H9 (cell line): ENCODE measurements around the gene EMC8. TPM values are rescaled to one million over a fixed set of nuclear protein-coding genes. Genes with fewer than 3 reads are reported as not detected.

Source experiments
- DNase-seq: peaks from one replicate; pipeline ENCODE4 v3.0.0-alpha.2; 2017
- H2AFZ ChIP-seq: one replicate; pipeline ENCODE4 v1.6.1; 2013; ENCODE audit warnings: mild to moderate bottlenecking, low read length, control low read depth, moderate library complexity
- H2AK5ac ChIP-seq: 2 replicates; pipeline ENCODE4 v1.6.1; 2013; ENCODE audit warnings: low read length, control low read depth, mixed read lengths; ENCODE audit not compliant: insufficient read length
- H2BK120ac ChIP-seq: one replicate; pipeline ENCODE4 v1.6.1; 2013; ENCODE audit warnings: low read depth, mild to moderate bottlenecking, low read length, control low read depth, inconsistent platforms; ENCODE audit not compliant: poor library complexity, severe bottlenecking
- H2BK12ac ChIP-seq: 2 replicates; pipeline ENCODE4 v1.6.1; 2013; ENCODE audit warnings: low read length, control low read depth, mixed read lengths, low read depth; ENCODE audit not compliant: insufficient read length
- H2BK15ac ChIP-seq: 2 replicates; pipeline ENCODE4 v1.6.1; 2013; ENCODE audit warnings: low read depth, low read length, control low read depth
- H2BK20ac ChIP-seq: one replicate; pipeline ENCODE4 v1.6.1; 2013; ENCODE audit warnings: low read depth, mild to moderate bottlenecking, low read length, control low read depth, inconsistent platforms; ENCODE audit not compliant: poor library complexity, severe bottlenecking
- H2BK5ac ChIP-seq: 2 replicates; pipeline ENCODE4 v1.6.1; 2013; ENCODE audit warnings: low read length, control low read depth, mixed read lengths; ENCODE audit not compliant: insufficient read length
- H3K14ac ChIP-seq: 2 replicates; pipeline ENCODE4 v1.6.1; 2013; ENCODE audit warnings: low read length, control low read depth; ENCODE audit not compliant: insufficient read depth
- H3K18ac ChIP-seq: 2 replicates; pipeline ENCODE4 v1.6.1; 2013; ENCODE audit warnings: low read depth, mild to moderate bottlenecking, mixed read lengths, low read length, control low read depth; ENCODE audit not compliant: insufficient read length
- H3K23ac ChIP-seq: 2 replicates; pipeline ENCODE4 v1.6.1; 2013; ENCODE audit warnings: low read length, control low read depth, mixed read lengths, low read depth; ENCODE audit not compliant: insufficient read length
- H3K23me2 ChIP-seq: 2 replicates; pipeline ENCODE4 v1.6.1; 2013; ENCODE audit warnings: low read depth, mild to moderate bottlenecking, mixed read lengths, low read length, control low read depth; ENCODE audit not compliant: insufficient read length, poor library complexity, severe bottlenecking
- H3K27ac ChIP-seq: 2 replicates; pipeline ENCODE4 v1.5.1; 2013; ENCODE audit warnings: low read length, control low read depth, mixed read lengths, low read depth; ENCODE audit not compliant: insufficient read length
- H3K27me3 ChIP-seq: 2 replicates; pipeline ENCODE4 v1.6.1; 2013; ENCODE audit warnings: low read length, control low read depth, inconsistent platforms; ENCODE audit not compliant: insufficient read depth
- H3K4ac ChIP-seq: 2 replicates; pipeline ENCODE4 v1.6.1; 2013; ENCODE audit warnings: low read depth, mild to moderate bottlenecking, control low read depth, inconsistent platforms, low read length, moderate library complexity
- H3K4me1 ChIP-seq: 2 replicates; pipeline ENCODE4 v1.6.1; 2013; ENCODE audit warnings: low read length, control low read depth, inconsistent platforms; ENCODE audit not compliant: insufficient read depth
- H3K4me2 ChIP-seq: 2 replicates; pipeline ENCODE4 v1.6.1; 2013; ENCODE audit warnings: low read length, control low read depth, mixed read lengths; ENCODE audit not compliant: insufficient read length, insufficient read depth
- H3K56ac ChIP-seq: 2 replicates; pipeline ENCODE4 v1.6.1; 2013; ENCODE audit warnings: low read depth, mild to moderate bottlenecking, mixed read lengths, low read length, control low read depth; ENCODE audit not compliant: insufficient read length
- H3K79me1 ChIP-seq: 2 replicates; pipeline ENCODE4 v1.6.1; 2013; ENCODE audit warnings: low read depth, mild to moderate bottlenecking, moderate library complexity, low read length, control low read depth, inconsistent platforms; ENCODE audit not compliant: insufficient read depth, poor library complexity, severe bottlenecking
- H3K79me2 ChIP-seq: 2 replicates; pipeline ENCODE4 v1.6.1; 2013; ENCODE audit warnings: low read length, control low read depth, inconsistent platforms; ENCODE audit not compliant: insufficient read depth
- H3K9ac ChIP-seq: 2 replicates; pipeline ENCODE4 v1.6.1; 2013; ENCODE audit warnings: low read length, control low read depth, mixed read lengths; ENCODE audit not compliant: insufficient read length; ENCODE audit errors: extremely low read depth
- H3K9me3 ChIP-seq: one replicate; pipeline ENCODE4 v1.6.1; 2013; ENCODE audit warnings: low read depth, low read length, inconsistent platforms; ENCODE audit not compliant: control insufficient read depth
- H3T11ph ChIP-seq: one replicate; pipeline ENCODE4 v1.6.1; 2013; ENCODE audit warnings: mild to moderate bottlenecking, low read length, control low read depth, inconsistent platforms
- H4K20me1 ChIP-seq: one replicate; pipeline ENCODE4 v1.6.1; 2013; ENCODE audit not compliant: control insufficient read depth, insufficient read length, insufficient read depth
- H4K5ac ChIP-seq: 2 replicates; pipeline ENCODE4 v1.6.1; 2013; ENCODE audit warnings: low read depth, mild to moderate bottlenecking, mixed read lengths, low read length, control low read depth; ENCODE audit not compliant: insufficient read length
- H4K8ac ChIP-seq: replicated peaks from 2 replicates; pipeline ENCODE4 v1.6.1; 2013; ENCODE audit warnings: low read length, control low read depth, mixed read lengths, low read depth; ENCODE audit not compliant: insufficient read length
- H4K91ac ChIP-seq: 2 replicates; pipeline ENCODE4 v1.6.1; 2013; ENCODE audit warnings: low read depth, mild to moderate bottlenecking, moderate library complexity, mixed read lengths, low read length, control low read depth; ENCODE audit not compliant: insufficient read length
- H3K27ac Mint-ChIP-seq, 3 experiments: 2 replicates in 2 of 3; 3 replicates in 1 of 3; pipeline ENCODE4 v1.8.0; 2020 to 2021; ENCODE audit warnings: mixed read lengths in 3 of 3, mild to moderate bottlenecking in 1 of 3, moderate library complexity in 1 of 3
- H3K27me3 Mint-ChIP-seq: 2 replicates; pipeline ENCODE4 v1.8.0; 2021; ENCODE audit warnings: low read depth, mild to moderate bottlenecking, moderate library complexity, mixed read lengths
- H3K36me3 Mint-ChIP-seq, 3 experiments: 2 replicates in 2 of 3; 3 replicates in 1 of 3; pipeline ENCODE4 v1.8.0; 2020 to 2021; ENCODE audit warnings: low read depth in 3 of 3, mixed read lengths in 3 of 3; ENCODE audit not compliant: insufficient read depth in 1 of 3
- H3K4me1 Mint-ChIP-seq, 2 experiments: 2 replicates each; pipeline ENCODE4 v1.8.0; 2020; ENCODE audit warnings: mixed read lengths in 2 of 2
- H3K4me3 Mint-ChIP-seq, 2 experiments: 2 replicates in 1 of 2; 3 replicates in 1 of 2; pipeline ENCODE4 v1.8.0; 2020 to 2021; ENCODE audit warnings: mild to moderate bottlenecking in 2 of 2, mixed read lengths in 2 of 2, moderate library complexity in 1 of 2
- H3K9me3 Mint-ChIP-seq, 2 experiments: 2 replicates in 1 of 2; 3 replicates in 1 of 2; pipeline ENCODE4 v1.8.0; 2020; ENCODE audit warnings: mild to moderate bottlenecking in 2 of 2, mixed read lengths in 2 of 2, moderate library complexity in 1 of 2
- CTCF ChIP-seq: fragments of 200-600 bp; sonication (generic); conservative IDR thresholded peaks from 3 replicates; pipeline ENCODE4 v1.8.0; 2021; ENCODE audit warnings: antibody characterized with exemption, mild to moderate bottlenecking
- WGBS: extraction: QIAGEN DNeasy Blood & Tissue Kit; methylation state at CpG from one replicate; pipeline ENCODE4 v1.1.7; 2013; ENCODE audit warnings: missing lambda C conversion rate, low lambda C conversion rate, mixed read lengths; ENCODE audit not compliant: insufficient read length; ENCODE audit errors: extremely low coverage; 5-methylcytosine and 5-hydroxymethylcytosine counted together
- total RNA-seq: library from RNA; stranded (reverse); gene quantifications from 2 replicates; pipeline ENCODE4 v1.2.1, GENCODE V29; 2021

Gene EMC8
- total RNA-seq, 1 experiment from 2014 or later, result 52.3 TPM

- peaks cover 4 to 30% (median 10%) of the 10 kb centered on the region in 3 experiments; a peak in 5 of 7 replicates for H3K36me3 Mint-ChIP-seq
- Histone ChIP-seq H3K4ac (no peak overlapping the region), H3K9me3 (no peaks in the 10 kb centered on the region), H2BK20ac (no peak overlapping the region), H3T11ph (no peak overlapping the region), H3K27ac (no peak overlapping the region), H3K23ac (no peak overlapping the region), H4K20me1 (no peaks in the 10 kb centered on the region), H2BK5ac (no peak overlapping the region), H4K91ac (no peak overlapping the region), H2AK5ac (no peak overlapping the region), H2BK12ac (no peak overlapping the region), H2BK15ac (no peak overlapping the region), H2AFZ (no peak overlapping the region), H3K4me2 (no peak overlapping the region), H3K4me1 (no peaks in the 10 kb centered on the region), H3K79me1 (no peaks in the 10 kb centered on the region), H3K23me2 (no peaks in the 10 kb centered on the region), H3K14ac (no peak overlapping the region), H4K5ac (no peak overlapping the region), H3K27me3 (no peaks in the 10 kb centered on the region), H3K79me2 (no peaks in the 10 kb centered on the region), H3K56ac (no peak overlapping the region), H4K8ac (no peak overlapping the region), H3K18ac (no peak overlapping the region), H2BK120ac (no peak overlapping the region), H3K9ac (no peak overlapping the region)
- H3K4me1 Mint-ChIP-seq, result peaks cover 0 to 6% of the 10 kb centered on the region in 2 experiments; a peak in 2 of 4 replicates
- DNase-seq, result no peak
- no peak for TF ChIP-seq CTCF
- no peak overlapping the region for H3K4me3 Mint-ChIP-seq
- H3K9me3 Mint-ChIP-seq, result no peaks in the 10 kb centered on the region
- no CpG with 5 or more reads among the region's 6 CpGs for WGBS
- H3K27me3 Mint-ChIP-seq, result no peaks in the 10 kb centered on the region
- no peak overlapping the region for H3K27ac Mint-ChIP-seq
Measured at GRCh38 chr16:85774136-85774535, 25.2 kb downstream of the EMC8 start.
